NCI-H1105 (cell line): ENCODE data around the gene SYTL1.
A peak's percentile ranks its signal among the peaks of the same experiment; 100 is the strongest.

Experiments used
- DNase-seq: peaks from one replicate; lab custom pipeline; 2025; lab: John Stamatoyannopoulos, UW

The SYTL1 gene

DNA sequence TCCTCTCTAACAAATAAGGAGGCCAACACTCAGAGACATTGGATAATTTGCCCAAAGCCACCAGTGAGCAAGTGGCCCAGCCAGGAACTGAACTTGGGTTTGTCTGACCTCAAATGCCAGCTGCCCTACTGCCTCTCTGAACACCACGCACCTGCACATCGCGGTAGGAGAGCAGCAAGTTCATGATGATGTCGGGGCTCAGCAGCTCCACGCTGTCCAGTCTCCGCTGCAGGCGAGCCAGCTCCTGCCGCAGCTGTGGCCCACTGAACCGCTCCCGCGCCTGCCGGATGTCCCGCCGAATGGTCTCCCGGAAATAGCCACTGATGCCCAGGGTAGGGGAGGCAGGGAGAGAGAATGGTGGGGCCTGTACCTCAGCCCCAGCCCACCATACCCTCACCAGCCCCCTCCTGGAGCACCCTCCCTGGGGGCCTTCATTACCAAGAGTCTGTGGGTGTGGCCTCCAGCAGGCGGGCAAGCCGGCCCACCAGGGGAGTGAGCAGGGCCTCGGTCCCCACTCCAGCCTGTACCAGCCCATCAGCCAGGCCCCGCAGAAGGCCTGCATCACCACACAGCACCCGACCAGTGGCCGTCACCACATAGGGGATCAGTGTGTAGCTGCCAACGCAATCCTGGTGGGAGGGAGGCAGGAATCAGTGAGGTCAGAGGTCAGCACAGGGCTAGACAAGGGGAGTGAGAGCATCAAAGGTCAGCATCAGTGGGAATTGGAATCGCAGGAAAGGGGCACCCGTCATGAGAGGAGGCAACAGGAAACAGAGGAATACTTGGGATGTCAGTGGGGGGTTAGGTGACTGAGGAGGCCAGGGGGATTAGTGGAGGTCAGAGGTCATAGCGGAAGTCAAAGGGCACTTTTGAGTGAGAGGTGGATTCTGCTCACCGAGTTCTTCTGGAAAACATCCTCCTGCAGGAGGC lies 22.2 kb downstream of the SYTL1 start:
- no peak for DNase-seq

DNA sequence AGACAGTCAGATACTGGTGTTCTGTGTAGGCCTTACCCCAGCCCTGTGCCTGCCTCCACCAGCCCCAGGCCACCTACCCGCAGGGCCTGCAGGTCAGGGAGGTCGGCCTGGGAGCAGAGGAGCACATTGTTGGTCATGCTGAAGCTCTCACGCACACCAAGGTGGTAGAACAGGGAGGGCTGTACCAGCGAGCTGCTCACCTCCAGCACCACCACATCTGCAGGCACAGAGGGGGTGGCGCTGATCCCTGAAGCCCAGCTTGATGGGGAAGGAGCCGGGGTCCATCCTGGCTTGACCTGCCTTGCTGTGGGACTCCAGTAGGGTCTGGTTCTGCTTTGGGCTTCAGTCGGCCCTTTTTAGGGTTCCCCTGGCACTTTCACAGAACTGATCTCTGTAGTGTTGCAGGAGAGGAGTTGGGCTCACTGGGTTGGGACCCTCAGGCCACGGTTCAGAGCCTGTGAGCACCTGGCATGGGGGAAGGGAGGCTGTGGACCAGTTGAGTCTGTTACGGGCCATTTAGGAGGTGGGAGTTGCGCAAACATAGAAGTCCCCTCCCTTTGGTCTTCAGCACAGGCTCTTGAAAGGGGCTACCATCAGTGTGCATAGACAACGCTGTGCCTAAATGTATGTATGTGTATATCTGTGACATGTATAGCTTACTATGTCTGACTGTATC lies 23.0 kb downstream of the SYTL1 start:
- DNase-seq = no peak

- DNase-seq = peak; percentile 84
Measured at GRCh38 chr1:27365372-27366112, 23.7 kb downstream of the SYTL1 start.

DNA sequence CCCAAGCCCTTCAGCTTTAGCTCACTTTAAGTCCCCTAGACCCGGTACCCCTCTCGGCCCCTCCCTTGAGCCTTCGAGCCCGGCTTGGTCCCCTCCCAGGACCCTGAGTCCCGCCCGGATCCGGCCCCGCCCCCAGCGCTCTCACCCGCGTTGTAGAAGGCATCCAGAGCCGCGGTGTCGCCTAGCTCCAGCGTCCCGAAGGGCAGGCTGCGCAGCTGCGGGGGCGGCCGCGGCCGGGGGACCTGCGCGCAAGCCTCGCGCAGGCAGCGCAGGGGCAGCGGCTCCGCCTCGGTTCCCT lies 24.2 kb downstream of the SYTL1 start:
- DNase-seq = peak; percentile 56

DNA sequence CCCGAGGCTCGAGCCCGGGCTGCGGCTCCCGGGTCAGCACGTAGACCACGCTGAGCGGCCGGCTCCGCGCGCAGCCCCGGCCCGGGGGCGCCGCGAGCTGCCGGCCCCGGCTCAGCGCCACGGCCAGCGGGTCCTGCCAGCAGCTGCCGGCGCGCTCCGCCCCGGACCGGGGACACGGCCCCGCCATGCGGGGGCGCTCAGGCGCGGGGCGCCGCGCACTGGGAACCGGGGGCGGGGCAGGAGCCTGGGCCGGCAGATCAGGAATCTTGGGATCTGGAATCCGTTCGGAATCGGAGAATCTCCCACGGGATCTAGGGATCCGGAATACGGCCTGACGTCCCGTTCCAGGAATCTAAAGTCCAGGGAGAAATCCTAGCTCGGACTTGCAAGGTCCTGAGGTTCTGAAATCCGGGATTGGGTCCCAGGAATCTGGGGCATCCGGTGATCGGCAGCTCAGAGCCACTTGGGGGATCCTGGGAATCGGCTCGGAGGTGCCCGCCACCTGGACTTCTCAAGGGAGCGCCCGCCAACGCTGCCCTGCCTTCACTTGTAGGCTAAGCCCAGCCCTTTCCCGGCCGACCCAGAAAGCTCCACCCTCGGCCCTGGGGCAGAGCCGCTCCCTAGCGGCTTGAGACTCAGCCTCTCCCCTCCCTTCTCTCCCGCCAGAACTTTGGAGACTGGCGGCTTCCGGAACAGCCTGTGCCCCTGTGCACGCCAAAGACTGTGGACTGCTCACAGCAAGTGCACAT lies 24.8 kb downstream of the SYTL1 start, which contains the start of gene MAP3K6:
Gene MAP3K6 (minus strand): TSS at position 551 of the 749 bp plus-strand sequence. CDS start 364 bp downstream, at position 187.
- DNase-seq = peak; percentile 63

DNA sequence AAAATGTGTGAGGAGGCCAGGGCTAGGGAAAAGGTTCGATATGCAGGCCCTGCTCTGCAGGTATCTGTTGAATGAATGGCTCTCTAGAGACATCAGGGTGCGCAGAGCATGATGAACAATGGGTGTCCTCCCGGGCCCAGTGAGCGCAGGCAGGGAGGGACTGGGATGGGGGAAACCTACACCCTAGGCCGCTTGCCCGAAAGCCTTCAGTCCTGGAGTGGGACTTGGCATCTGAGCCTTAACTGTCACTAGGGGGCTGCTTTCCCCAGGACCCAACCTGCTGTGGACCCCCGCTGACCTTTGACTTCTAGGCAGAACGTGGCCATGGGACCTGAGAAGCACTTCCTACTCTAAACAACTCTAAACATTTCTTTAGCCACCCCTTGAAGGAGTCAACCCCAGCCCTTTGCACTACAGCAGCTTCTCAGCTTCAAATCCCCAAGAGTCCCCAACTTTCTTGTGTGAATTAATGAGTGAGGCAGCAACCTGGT lies 25.4 kb downstream of the SYTL1 start:
- DNase-seq = no peak

DNA sequence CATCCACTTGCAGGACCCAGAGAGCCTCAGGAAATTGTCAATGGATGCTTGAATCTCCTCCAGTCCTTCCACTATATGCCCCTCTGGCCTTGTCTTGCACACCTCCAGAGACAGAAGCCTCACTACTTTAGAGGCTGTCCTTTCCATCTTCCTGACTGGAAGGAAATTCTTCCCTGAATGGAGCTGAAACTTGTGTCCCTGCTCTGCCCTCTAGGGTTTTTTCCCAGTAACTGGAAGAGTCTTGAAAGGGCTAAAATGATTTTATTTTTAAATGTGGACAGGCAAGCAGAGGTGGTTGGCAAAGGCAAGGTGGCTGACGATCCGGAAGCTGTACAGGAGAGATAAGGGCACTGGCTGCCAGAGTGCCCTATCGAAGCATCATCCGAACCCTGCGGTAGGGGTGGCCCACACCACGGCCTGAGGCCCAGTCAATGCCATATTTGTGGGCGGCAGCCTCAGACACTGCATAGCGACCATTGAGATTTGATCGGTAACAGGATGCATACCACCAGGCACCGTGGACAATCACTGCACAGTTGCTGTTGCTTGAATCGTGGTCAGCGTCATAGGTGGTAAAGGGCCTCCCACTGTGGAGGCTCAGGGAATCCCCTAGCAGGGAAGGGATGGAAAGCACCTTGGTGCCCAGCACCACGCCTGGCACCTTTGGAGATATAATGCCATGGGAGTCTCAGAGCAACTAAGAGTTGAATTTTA lies 27.2 kb downstream of the SYTL1 start:
- DNase-seq = no peak

DNA sequence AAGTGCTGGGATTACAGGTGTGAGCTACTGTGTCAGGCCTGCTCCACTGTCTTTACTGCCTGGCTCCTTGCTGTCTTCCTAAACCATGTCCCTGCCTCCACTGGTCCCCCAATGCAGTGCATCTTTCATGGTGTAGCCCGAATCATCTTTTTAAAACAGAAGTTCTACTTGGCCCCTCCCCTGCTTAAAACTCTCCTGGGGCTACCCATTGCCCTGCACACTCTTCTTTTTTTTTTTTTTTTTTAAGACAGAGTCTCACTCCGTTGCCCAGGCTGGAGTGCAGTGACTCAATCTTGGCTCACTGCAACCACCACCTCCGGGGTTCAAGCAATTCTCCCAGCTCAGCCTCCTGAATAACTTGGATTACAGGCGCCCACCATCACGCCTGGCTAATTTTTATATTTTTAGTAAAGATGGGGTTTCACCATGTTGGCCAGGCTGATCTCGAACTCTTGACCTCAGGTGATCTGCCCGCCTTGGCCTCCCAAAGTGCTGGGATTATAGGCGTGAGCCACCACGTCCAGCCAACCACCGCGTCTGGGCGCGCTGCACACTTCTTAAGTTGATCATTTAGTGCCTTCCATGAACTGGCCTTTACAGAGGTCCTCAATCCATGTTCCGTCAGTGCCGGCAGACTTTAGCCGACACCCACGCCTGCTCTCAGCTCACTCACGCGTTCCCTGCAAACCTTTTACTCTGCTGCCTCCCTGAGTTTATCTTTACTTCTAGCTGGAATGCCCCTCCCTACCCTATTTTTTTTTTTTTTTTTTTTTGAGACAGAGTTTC lies 30.4 kb downstream of the SYTL1 start:
- DNase-seq = no peak

DNA sequence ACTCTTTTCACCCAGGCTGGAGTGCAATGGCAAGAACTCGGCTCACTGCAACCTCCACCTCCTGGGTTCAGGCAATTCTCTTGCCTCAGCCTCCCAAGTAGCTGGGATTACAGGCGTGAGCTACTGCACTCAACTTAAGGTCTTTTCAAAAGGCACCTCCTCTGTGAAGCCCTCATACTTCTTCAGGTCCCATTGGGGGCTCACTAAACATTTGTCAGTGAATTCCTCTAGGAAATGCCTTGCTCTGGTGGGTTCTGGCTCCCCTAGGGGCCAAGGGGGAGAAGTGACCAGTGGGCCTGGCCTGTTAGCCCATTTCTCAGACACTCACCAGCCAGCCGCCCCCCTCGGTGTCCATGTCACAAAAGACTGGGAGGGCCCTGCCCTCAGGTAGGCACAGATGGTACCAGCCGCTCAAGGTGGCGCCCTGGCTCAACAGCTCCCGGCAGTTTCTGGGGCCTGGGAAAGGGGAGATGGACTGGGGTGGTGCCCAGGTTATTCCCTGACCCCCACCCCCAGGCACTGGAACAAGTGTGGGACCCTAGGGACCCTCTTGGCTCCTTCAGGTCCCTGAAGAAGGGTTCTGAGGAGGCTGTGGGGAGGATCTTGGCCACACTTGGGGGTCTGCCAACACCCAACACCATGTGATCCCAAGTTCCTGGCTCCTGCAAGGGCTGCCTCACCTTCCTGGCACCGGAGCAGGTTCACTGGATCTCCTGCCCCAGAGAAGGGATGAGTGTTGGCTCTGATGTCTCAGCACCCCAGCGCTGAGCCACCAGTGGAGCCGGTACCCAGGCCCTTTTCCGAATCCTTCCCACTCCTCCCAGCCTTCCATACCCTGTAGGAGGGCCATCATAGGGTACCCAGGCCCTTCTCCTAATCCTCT lies 31.2 kb downstream of the SYTL1 start:
- DNase-seq = no peak

GRCh38 chr1:27374362-27375086 lies 32.7 kb downstream of the SYTL1 start, which contains the start of gene FCN3:
FCN3 (minus strand) TSS chr1:27374824; CDS start chr1:27374818, 6 bp downstream.
- DNase-seq = no peak

DNA sequence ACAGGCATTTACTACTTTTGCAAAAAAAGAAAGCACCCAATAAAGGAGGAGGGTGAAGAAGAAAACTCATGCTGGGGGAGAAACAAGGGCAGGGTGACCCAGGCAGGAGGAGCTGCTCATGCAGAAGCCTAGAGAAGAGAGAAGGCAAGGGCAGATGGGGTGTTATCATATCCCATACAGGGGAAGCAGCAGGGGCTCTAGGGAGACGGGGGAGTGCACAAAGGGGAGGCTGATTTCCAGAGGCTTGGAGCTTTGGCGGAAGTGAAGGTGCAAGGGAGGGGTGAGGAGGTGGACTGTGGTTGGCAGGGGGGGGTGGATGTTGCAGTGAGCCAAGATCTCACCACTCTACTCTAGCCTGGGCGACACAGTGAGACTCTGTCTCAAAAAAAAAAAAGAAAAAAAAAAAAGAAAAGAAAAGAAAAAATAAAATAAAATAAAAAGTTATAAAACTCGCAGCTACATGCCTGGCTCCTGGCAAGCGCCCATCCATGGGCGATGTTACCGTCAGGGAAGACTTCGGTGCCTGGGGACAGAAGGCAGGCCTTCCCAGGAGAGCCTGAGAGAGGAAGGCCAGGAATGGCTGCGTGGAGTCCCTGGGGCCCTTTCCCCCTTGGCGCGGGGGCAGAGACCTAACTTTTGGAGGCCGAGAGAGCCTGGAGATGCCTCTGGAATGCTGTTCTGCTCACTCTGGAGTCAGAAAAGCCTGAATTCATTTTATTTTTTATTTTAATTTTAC lies 36.1 kb downstream of the SYTL1 start:
- DNase-seq = no peak

GRCh38 chr1:27379564-27380122 lies 37.8 kb downstream of the SYTL1 start:
- DNase-seq = no peak

- no peak for DNase-seq
Measured at GRCh38 chr1:27380224-27380623, 38.4 kb downstream of the SYTL1 start.

GRCh38 chr1:27380766-27381733 lies 39.2 kb downstream of the SYTL1 start:
- DNase-seq = no peak

GRCh38 chr1:27381969-27382762 lies 40.3 kb downstream of the SYTL1 start:
- DNase-seq = no peak
